Measurements from ENCODE around the gene P2RX7. TPM values are rescaled to one million over a fixed set of nuclear protein-coding genes. Genes with fewer than 3 reads are reported as not detected.

Gene P2RX7
- total and polyA plus RNA-seq, 9 of the 15 experiments (the other 6 are each of a cell fraction or from before 2014, with no cell fraction given) = 0.04 to 0.65 (median 0.30) TPM

- POLR2A ChIA-PET = interaction anchor here (0.7 kb wide), 1 partner anchor 9 kb away, joined by 3 read pairs; no protein-coding TSS in a partner anchor
- TF ChIP-seq TAF1 (IDR thresholded peaks at IDR 0.05; ENCODE audit: control insufficient read depth, extremely low read depth, insufficient read depth, low read length, severe bottlenecking) (no peak), CTCF (IDR thresholded peaks at IDR 0.05 in 2 of 3, conservative IDR thresholded peaks at IDR 0.05 in 1 of 3; ENCODE audit: insufficient read depth in 2 of 3, low read depth in 1 of 3, low read length in 3 of 3) (peak; percentile 86 to 93 (median 92)), ESRRB (CRISPR knock-in tag; IDR thresholded peaks at IDR 0.05; ENCODE audit: borderline replicate concordance) (no peak), ZNF174 (CRISPR knock-in tag; IDR thresholded peaks at IDR 0.05) (no peak), SMARCA4 (IDR thresholded peaks at IDR 0.05) (no peak), DACH1 (IDR thresholded peaks at IDR 0.05; ENCODE audit: partially characterized antibody) (no peak), MXD1 (CRISPR knock-in tag; IDR thresholded peaks at IDR 0.05; ENCODE audit: borderline replicate concordance, poor library complexity, severe bottlenecking) (no peak), SP2 (IDR thresholded peaks at IDR 0.05; ENCODE audit: extremely low read depth, low read depth, low read length, poor library complexity, severe bottlenecking) (no peak), MAFF (IDR thresholded peaks at IDR 0.05; ENCODE audit: low read length) (no peak), ZNF24 (IDR thresholded peaks at IDR 0.05) (peak; percentile 16; the same call in 1 of the 2 replicates), TCFL5 (CRISPR knock-in tag; conservative IDR thresholded peaks at IDR 0.05) (no peak), HCFC1 (IDR thresholded peaks at IDR 0.05; ENCODE audit: low read depth, low read length) (no peak), ZNF316 (IDR thresholded peaks at IDR 0.05) (no peak), ZFX (CRISPR knock-in tag; IDR thresholded peaks at IDR 0.05) (no peak), NKRF (IDR thresholded peaks at IDR 0.05; ENCODE audit: borderline replicate concordance) (no peak), CBX5 (IDR thresholded peaks at IDR 0.05; ENCODE audit: borderline replicate concordance, low read depth) (no peak), RFX1 (IDR thresholded peaks at IDR 0.05) (peak; percentile 25; the same call in 1 of the 2 replicates), TCF3 (CRISPR knock-in tag; IDR thresholded peaks at IDR 0.05) (no peak), STAG1 (CRISPR knock-in tag; IDR thresholded peaks at IDR 0.05; ENCODE audit: borderline replicate concordance) (peak; percentile 49; the same call in 1 of the 2 replicates)
Observed at GRCh38 chr12:121110211-121110940, 22.3 kb upstream of the P2RX7 start.

More at GRCh38 chr12:121110211-121110940, 22.3 kb upstream of the P2RX7 start:
- DNase-seq (ENCODE audit: extremely low read depth in 1 of 4, low spot score in 3 of 4) (peak; percentile 65 to 80 (median 75)), FAIRE-seq (peak; percentile 99), ATAC-seq (peak; percentile 92)
- H2AFZ ChIP-seq (ENCODE audit: low read depth, low read length) = no peak overlapping the region
- no peaks in the 10 kb centered on the region for H3K9me3 ChIP-seq (replicated peaks; ENCODE audit: control insufficient read depth, insufficient read depth, low read depth, low read length)
- H3K27me3 ChIP-seq (ENCODE audit: control insufficient read depth in 2 of 2, insufficient read depth in 2 of 2, low read length in 2 of 2) = peaks cover 2 to 14% of the 10 kb centered on the region in 2 experiments; a peak in 2 of 5 replicates
- no peaks in the 10 kb centered on the region for H3K9me1 ChIP-seq (ENCODE audit: control insufficient read depth, insufficient read depth, low read length)
- BruUV-seq (replicated peaks) = no TSS peak
- 56% methylated on average over 8 of the region's 8 CpGs for WGBS (ENCODE audit: insufficient coverage, low coverage, missing lambda C conversion rate)
- H4K20me1 ChIP-seq (replicated peaks; ENCODE audit: control insufficient read depth, insufficient read depth, low read length) = 0 out of 2 replicates have a peak, but pooled peaks cover 3% of the 10 kb centered on the region
- no peak overlapping the region for H3K4me3 ChIP-seq
- H3K4me1 ChIP-seq (replicated peaks in 1 of 2; ENCODE audit: control insufficient read depth in 2 of 2, insufficient read depth in 2 of 2, low read length in 2 of 2) = no peaks in the 10 kb centered on the region
- no peaks in the 10 kb centered on the region for H3K36me3 ChIP-seq (ENCODE audit: control insufficient read depth, insufficient read depth, low read length)
- no peaks in the 10 kb centered on the region for H3K79me2 ChIP-seq (ENCODE audit: control insufficient read depth, insufficient read depth, low read length)
- CTCF ChIA-PET (ENCODE audit: low intra/inter-chr PET ratio) = interaction anchor here (0.6 to 1.7 kb wide), 7 partner anchors 49 to 671 kb away, joined by 3 to 24 read pairs (median 3); no protein-coding TSS in a partner anchor
- intact Hi-C loops (cut with micrococcal nuclease) = loop anchor here (1.0 to 5.0 kb wide), 3 partner anchors 48 to 103 kb away; no protein-coding TSS in a partner anchor
- no peak overlapping the region for H3K27ac ChIP-seq (ENCODE audit: extremely low read depth, low read depth, low read length)
- no peak overlapping the region for H3K4me2 ChIP-seq (ENCODE audit: insufficient read depth, low read length)
- H3K9ac ChIP-seq (ENCODE audit: insufficient read depth in 1 of 2, low read depth in 2 of 2, low read length in 2 of 2) = no peak overlapping the region
- in situ Hi-C loops (cut with MboI) = no loop called here
